Measurements from ENCODE around the gene TFF3.

TFF3 gene

DNA sequence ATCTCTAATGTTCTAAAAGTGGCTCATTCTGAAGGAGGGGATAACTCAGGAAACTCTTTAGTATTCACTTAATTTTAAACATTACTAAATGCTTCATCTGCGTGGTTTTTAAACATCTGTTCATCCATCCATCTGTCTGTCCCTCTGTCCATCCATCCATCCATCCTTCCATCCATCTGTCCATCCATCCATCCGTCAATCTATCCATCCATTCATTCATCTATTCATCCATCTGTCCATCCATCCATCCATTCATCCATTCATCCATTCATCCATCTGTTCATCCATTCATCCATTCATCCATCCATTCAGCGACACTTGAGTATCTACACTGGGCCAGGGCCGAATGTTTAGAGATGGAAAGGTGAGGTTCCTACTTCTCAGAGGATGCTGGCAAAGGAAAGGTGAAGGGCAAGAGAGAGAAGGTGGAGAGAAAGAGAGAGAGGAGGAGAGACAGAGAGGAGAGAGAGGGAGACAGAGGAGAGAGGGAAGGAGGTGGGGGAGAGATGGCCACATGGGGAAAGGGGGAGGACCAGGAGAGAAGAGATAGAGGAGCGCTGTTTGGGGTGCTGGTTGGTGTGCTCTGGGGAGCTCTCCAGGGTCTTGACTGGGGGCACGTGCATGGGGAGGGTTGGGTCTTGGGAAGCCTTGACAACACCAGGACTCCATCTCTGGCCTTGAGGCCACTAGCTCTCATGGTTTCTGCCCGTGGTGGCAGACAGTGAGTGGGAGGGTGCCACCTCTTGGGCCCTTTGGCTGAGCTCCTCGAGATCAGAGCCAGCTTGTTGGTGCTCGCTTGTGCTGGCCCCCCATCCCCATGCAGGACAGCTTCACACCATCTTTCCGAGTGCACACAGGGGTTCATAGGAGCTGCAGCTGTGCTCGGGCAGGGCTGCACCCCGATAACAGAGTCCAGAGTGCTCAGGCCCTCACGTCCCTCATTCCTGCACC is 50.7 kb downstream of the TFF3 start:
- no peak for DNase-seq

DNA sequence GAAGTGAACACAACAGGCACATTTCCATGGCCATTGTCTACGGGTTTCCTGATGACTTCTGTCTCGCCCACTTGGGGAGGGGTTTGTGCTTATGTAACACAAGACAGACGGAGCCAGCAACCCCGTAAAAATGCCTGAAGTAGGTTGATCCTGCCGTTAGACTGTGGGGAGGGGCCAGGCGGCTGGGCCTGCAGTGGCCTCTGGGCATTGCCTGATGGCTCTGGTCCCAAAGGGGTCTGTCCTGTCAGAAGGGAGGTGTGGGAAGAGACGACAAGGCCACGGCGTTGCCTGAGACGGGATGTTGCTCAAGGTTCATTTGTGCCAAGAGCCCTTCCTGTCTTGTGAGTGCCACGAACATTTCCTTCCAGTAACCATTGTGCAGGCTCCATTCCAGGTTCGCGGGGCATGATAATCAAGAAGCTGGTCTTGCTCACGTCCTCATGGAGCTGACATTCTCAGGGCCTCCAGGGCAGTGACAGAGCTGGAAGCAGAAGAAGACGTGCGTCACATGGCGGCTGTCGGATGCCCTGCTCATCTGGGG is 51.5 kb downstream of the TFF3 start:
- peak; percentile 76 for DNase-seq

DNA sequence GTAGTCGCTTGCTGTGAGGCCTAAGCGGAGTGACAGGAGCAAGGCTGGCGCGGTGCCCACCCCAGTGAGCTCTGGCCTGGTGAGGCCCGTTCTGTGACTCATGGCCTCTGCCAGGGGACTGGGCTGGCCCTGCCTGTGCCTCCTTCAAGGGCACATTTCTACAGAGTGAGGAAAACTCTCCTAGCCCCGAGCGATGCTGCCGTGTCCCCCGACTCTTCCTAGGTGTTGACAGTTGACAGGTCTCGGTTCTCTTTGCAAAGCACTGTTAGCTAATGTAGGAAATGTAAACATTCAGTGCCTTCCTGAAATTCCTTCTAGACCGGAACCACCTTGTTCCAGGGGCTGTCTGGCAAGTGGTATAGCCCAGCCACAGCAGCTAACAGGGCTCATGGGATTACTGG is 52.4 kb downstream of the TFF3 start:
- DNase-seq, result no peak

DNA sequence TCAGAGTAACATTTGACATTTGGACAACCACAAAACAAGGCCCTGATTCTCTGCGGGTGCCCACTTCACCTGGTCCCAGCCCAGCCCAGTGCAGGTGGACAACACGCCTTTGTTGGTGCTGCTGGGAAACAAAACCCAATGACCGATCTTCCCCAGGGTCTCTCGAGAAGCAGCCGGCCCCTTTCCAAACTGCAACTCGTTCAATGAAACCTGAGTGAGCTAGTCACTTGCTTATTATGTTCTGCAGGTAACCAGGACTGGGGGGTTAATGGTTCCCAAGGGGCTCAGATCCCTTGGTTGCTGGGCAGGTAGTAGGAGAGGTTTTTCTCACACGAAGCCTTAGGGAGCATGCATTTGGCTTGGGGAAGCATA is 53.4 kb downstream of the TFF3 start:
- DNase-seq, result no peak

Measured in islet precursor cell (in vitro differentiated cells).